Activated effector memory CD4-positive, alpha-beta T cell treated with Interleukin-2 at 50 U/mL for 16 hours (primary cell): ENCODE data around the gene LRRC10B.

Source experiments
- DNase-seq: peaks from one replicate; pipeline ENCODE4 v3.0.0-alpha.2; 2020

The LRRC10B gene

DNA sequence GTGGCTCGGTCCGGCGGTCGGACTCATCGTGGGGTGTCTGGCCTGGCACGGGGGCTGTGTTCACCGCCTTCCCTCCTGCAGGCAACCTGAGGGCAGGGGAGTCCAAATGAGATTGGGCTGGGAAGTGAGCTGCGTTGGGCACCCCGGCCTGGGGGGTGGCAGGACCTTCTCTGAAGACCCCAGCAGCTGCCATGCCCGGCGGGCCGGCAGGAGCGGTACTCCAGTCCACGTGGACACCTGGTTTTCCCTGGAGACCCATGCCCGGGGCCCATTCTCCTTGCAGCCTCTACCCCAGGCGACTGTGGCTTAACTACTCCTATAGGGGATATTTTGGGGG, 24.5 kb downstream of the LRRC10B start:
- DNase-seq = no peak

DNA sequence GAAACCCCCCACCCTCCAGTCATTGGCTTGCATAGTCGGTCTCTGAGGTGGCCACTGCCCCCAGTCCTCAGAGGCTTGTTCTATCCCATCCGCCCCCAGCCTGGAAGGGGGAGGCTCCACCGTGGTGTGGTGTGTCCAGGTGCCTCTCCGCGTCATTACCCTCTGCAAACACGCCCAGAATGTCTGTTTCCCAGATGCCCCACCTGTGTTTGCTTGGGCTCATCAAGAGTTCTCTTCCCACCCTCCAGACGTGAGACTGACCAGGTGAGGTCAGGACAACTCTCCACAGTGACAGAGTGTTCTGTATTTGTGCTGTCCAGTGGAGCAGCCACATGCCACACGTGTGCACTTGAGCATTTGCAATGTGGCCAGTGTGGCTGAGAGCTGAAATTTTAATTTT, 24.9 kb downstream of the LRRC10B start:
- no peak for DNase-seq

DNA sequence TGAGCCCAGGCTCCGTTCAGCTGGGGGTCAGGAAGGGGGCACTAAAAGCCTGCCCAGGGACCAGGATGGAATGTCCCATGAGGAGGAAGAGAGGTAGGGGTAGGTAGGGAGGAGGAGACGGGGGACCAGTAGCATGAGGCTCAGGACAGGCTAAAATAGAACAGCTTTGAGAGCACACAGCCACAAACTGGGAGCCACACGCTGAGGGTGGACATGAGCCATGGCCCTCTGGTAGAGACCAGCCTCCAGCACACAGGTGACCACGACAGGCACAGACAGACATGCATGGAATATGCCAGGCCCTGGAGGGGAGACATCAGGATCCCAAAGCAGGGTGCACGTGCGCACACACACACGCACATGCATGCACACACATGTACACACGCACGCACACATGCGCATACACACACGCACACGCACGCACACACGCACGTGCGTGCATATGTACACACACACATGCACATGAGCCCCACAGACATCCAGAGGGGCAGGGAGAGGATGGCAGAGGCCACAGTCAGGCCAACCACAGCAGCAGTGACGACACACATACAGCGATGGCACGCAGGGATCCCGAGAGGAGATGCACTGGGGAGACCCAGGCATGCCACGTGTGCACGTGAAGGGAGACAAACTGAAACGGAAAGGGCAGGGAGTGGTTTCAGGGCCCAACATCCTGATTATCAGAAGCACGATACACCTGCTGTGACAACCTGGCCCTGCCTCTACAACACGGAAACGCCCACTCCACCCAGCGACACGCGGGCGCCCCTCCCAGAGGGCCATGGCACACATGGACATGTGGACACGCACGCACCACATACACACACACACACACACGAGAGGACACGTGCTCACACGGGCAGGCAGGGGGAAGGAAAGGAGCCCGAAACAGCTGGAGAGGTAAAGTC, 25.7 kb downstream of the LRRC10B start:
- DNase-seq = no peak

DNA sequence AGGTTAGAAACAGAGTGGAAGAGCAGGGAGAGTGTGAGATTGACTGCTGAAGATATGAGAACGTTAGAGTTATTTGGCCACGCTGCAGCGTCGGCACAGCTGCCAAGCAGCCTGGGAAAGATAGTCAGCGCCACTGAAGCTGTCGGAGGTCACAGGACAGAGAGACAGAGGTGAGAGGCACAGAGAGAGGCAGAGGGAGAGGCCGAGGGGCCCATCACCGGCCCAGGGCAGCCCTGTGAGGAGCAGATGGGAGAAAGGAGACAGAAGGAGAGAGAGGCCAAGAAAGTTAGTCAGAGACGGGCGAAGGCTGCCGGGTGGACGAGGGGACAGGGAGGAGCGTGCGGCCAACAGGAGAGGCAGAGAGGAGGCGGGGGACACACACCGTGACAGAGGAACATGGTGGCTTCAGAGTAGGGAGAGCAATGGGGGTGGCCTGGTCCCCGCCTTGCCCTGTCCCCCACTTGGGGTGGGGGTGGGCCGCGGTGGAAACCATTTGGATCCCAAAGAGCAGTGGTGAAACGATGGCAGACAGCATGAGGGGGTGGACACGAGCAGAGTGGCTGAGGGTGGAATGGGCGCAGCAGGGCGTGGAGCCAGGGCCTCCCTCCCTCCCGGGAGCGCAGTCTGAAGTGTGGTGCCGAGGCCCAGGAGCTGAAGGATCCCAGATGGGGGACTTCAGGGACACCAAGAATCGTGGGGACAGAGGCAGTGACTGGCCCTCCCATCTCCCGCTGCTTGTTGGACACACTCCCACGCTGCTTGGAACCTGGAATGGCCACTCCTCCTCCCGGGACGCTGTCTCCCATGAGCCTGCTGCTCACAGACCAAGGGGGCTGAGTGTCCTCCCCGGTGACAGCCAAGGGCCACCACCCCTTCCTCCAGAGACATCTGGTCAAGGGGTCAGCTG, 26.6 kb downstream of the LRRC10B start:
- no peak for DNase-seq

DNA sequence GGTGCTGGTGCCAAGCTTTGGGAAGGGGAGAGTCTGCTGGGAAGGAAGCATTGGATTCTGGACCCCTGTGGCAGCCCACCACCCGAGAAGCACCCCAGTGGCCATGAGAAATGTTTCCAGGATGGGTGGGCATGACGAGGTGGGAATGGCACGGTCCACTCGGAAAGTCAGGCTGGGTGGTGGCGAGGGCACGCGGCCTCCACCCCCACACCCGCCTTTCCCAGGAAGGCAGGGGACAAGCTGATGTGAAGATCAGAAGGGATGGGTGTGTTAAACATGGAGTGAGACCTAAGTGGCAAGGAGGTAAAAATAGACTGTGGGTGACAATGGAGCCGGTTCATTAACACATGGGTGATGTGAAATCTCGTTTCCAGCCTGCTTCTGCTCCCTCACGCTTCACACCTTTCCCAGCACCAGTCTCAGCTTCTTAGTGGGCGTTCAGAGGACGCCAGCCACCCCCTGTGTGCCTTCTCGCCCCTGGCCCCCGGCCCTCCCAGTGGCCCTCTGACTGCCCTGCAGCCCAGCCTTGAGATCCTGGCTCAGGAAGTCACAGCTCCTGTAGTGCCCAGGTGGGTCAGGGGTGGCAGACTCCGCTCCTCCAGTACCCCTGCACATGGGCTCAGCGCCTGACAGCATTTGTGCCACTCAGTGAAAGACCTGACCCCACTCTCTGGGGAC, 27.6 kb downstream of the LRRC10B start:
- DNase-seq = no peak

DNA sequence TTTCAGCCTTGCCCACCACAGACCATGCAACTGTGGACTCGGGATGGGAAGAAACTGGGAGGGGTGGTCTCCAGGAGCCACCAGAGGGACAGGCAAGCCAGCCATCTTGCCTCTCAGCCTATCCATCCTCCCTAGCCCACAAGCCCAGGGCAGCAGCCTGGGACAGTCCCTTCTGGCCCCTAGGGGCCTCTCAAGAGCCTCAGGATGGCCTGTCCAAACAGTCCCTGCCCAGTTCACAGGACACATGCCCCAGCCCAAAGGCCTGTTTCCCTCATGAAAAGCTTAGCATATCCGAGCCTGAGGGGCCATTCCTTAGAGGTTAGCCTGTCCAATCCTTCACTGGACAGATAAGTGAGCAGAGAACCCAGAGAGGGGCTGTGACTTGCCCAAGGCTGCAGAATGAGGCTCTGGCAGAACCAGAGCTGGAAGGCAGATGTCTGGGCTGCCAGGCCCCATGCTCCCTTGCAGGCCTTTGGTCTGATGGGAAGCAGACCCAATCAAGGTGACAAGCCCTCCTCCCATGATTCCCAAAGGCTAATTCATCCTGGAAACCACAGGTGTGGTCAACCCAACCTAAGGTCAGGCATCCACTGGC, 28.2 kb downstream of the LRRC10B start:
- no peak for DNase-seq

DNA sequence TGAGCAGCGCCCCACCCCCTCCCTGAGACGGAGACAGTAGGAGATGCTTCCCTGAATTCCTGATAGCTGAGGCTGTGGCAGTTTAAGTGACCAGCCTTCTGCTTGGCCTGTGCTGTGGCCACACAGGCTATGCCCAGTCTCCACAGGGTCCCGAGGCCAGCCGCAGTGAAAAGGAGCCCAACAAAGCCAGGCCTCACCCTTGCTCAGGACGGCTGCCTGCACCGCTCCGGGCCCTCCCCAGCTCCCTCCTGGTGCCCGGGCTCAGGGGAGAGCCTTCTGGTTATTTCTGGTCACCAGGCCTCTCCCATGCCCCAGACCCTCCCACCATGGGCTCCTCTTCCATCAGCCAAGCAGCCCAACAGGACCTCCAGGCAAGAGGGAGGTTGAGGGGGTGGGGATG, 28.8 kb downstream of the LRRC10B start:
- no peak for DNase-seq

DNA sequence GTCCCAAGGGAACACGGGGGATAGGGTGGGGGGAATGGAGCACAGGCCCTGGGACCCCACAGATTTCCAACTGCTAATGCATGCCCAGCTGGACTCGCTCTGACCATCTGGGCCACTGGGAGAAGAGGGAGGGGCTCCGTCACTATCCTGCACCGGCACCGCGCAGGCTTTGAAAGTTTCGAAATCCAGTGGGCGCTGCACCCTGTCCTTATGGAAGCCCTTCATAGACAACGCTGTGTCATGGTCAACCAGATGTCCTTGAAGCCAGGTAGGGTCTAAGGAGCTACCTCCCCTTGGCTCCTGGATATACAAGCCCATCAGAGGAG, 30.1 kb downstream of the LRRC10B start:
- DNase-seq = no peak

DNA sequence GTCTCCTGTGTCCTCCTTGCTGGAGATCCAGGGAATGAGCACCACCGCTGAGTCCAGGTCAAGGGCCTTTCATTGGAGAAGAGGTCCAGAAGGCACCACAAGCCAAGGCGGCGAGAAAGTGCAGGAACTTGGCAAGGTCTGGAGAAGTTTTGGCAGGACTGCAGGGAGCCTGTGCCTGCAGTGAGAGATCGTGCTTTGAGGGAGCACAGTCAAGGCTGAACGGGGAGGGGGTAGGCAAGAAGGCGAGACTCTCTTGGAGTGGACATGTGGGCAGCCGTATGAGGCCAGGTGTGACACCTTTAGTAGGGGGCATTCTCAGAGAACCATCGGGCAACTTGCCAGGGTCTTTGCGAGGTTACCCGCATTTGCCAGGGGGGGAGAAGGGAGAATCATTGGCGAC, 30.5 kb downstream of the LRRC10B start:
- no peak for DNase-seq

DNA sequence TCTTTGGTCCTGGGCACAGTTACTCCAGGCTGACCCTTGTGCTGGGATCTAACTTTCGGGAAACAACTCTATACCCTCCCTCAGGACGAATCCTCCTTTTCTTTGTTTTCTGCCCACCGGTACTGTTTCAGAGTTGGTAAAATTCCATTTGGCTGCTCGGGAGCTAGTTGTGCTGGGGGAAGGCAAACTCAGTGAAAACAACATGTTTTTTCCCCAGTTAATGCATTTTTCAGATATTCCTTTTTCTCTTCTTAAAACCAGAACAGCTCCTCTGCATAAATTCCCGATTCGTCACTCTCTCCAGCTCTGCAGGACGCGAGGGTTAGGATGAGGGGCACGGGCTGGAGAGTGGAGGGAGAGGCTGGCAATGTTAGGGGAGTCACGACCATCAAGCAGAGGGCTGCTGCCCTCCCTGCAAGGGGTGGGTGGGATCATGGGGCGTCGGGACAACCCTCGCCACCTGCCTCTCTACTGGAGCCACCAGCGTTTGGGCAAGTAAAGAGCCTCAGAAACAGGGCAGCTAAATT, 31.3 kb downstream of the LRRC10B start:
- DNase-seq = no peak

DNA sequence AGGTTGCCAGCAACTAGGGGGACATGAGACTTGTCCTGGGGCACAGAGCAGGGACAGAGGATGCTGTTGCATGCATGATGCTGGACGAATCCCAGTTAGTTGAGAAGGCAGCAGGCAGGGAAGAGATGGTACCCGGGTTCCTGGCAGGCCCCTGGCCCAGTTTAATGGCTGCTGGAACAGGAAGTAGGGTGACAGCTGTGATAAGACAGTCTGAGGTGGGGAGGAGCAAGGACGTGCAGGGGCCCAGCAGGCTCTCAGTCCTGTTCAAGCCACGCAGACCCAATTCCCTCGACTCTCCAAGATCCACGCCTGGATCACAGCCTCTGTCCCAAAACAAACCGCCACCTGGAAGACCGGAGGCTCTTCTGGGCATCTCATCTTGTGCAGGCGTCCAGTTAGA, 32.0 kb downstream of the LRRC10B start:
- DNase-seq = no peak

DNA sequence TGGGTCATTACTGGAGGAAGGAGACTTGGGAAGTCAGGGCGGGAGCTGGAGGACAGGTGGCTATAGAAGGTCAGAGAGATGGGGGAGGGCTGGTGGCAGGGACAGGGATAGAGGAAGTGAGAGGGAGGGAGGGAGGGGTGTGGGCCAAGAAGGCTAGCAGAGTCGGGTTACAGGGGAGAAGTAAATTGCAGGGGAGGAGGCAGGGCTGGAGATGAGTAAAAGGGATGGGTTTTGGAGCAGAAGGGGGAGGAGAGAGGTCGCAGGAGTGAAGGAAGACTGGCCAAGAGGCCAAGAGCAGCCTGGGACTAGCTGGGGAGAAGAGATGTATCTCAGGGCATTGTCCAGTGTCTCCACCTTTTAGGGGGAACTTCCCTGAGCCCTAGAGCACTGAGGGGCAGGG, 33.0 kb downstream of the LRRC10B start:
- DNase-seq = no peak

DNA sequence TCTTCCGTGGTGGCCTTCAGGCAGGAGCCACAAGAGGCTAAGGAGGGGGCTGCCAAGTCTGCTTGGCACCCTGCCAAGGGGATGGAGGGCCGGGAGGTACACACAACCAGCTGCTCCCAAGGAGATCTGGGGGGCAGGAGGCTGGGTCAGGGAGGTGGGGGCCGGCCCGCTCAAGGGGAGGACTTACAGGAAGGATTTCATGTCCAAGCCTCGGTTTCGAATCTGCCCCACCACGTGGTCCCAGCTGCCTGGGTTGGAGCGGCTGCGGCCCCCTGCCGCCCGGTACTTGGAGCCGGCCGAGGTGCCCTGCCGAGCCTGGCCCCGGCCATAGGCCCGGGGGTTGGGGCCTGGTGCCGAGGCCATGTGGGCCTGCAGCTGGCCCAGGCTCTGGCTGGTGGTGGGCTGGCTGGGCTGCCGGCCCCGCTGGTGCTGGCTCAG, 33.5 kb downstream of the LRRC10B start:
- DNase-seq = no peak

DNA sequence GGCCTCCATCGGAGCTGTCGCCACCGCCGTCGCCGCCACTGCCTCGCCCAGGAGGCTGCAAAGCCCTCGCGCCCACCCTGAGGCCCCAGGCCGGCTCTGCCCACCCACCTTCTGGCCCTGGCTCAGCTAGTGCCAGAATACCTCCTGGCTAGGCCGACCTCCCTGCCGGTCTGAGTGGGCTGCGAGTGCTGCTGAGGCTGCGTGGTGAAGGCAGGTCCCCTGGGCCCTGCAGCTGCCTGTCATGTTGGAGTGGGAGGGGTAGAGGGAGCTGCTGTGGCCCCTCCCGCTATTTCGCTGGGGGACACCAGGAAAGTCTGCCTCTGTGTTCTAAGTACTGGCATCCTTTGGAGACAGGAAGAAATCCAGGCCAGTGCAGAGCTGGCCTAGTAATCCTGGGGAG, 34.2 kb downstream of the LRRC10B start:
- DNase-seq = no peak

DNA sequence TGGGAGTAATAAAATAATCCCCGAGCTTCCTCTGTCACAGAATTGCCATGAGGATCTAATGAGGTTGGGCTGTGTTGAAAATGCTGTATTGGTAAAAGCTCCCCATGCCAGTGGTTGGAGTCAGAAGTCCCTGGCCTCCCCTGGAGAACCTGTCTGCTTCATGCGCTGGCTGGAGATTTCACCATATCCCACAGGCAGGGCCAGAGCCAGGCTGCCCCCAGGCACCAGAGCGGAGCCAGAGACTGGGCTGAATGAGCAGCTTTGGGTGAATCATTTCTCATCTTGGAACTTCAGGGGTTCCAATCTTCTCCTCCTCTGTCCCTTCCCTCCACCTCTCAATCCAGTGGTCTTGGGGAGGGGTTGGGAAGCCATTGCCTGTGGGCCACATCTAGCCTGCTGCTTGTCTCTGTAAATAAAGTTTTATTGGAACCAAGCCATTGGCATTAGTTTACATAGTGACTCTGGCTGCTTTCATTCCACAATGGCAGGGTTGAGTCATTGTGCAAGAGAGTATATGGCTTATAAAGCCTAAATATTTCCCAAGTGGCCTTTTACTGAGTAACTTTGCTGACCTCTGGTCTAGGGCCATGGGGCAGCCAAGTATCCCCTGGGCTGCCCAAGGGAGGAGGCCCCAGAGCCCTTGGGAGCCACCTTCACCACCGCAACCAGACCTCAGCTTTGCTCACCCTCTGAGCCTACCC, 35.2 kb downstream of the LRRC10B start:
- no peak for DNase-seq

DNA sequence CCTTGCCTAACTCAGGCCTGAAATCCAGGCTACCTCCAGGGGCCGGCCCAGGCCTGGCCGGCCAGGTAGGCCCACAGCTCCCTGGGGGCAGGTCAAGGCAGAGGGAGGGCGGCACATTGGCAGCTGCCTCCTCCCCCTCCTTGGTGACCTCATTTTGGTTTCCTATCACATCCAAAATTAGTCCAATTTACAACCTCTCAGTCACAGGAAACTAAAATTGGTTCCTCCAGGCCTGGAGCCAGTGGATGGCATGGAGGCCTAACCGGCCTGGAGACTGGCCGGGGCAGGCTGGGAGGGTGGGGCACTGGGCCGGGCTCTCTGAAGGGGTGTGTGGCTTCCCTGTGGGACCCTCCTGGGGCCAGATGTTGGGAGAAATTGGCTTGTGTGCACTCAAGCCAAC, 35.9 kb downstream of the LRRC10B start:
- no peak for DNase-seq

DNA sequence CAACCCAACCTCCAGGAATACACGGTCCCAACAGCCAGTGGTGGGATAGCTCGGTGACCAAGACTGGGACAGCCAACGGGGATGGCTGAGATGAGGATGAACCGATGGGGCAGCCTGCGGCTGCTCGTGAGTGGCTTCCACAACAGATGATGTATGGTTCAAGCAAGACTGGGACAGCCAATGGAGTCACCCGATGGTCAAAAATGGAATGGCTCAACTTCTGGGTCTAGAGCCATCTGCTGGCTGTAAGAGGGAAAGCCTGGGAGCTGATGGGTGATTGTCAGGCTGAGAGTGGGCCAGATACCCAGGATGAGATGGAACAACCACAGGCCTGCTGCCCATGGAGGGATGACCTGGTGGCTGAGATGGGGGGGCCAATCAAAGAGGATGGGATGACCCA, 36.8 kb downstream of the LRRC10B start:
- no peak for DNase-seq

DNA sequence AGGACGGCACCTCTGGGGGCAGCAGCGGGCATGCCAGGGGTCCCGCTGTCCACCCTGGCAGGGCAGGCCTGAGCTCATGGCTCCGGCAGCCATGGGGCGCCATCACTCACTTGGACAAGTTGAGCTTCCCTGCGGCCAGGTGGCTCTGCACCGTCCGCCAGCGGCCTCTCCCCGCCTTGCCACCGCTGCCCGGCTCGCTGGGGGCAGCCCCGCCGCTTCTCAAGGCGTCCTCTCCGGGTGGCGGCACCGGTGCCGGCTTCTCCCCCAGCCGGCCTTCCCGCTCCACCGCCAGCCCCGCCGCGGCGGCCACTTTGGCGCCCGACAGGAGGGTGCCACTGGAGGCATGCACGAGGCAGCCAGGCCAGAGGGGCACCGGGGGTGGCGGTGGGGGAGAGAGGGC, 37.4 kb downstream of the LRRC10B start:
- no peak for DNase-seq

DNA sequence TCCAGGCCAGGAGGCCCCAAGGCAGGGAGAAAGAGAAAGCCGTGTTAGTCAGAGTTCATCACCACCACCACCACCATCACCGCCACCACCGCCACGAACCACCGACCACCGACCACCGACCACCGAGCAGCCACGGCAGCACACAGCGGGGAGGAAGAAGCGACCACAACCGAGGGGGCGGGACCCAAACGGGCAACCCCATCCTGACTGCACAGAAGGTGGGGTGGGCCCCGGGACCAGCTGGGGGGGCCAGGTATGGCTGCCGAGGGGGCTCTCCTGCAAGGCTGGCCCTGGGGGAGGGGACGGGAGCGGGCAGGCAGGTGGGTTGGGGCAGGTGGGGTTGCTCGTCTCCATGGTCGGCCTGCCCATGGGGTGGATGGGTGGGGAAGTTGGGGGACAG, 38.1 kb downstream of the LRRC10B start:
- DNase-seq = no peak

DNA sequence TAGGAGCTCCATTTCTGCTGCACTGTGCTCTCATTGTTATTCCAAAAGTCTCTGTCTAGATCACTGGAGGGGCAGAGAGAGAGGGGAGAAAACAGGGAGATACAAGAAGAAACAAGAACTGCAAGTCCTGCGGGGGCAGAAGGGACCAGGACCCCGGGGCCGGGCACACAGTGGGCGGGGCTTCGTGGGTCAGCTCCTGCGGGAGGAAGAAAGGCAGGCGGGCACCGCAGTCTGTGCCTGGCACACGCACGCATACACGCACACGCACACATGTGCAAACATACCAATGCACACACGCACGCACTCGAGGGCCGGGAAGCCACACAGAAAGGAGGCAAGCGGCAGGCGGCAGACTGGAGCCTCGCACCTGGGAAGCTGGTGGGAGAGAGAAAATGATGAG, 38.7 kb downstream of the LRRC10B start:
- no peak for DNase-seq

DNA sequence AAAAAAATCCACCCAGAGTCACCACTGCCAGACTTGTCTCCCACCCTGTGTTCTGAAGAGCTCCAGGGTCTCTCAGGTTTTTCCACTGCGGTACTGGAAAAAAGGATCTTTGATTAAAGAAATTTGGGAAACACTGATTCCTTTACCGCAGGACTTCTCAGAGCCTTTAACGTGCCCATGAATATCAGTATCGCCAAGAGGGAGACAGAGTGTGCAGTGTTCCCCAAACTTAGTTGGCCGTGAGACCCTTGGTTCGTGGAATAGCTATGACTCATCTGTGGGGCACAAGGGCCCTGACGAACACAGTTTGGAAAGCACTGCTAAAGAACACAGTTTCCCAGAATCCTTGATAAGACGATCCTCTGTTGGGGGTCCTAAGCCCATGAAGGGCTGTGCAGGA, 40.6 kb downstream of the LRRC10B start:
- no peak for DNase-seq
